ENCODE data around the gene CCDC152. TPM values are rescaled to one million over a fixed set of nuclear protein-coding genes. Genes with fewer than 3 reads are reported as not detected.

CCDC152 gene
- total and polyA plus RNA-seq, 2 of the 13 experiments (the other 11 are each of a cell fraction or from before 2014, with no cell fraction given): 0.20 to 0.36 TPM

DNA sequence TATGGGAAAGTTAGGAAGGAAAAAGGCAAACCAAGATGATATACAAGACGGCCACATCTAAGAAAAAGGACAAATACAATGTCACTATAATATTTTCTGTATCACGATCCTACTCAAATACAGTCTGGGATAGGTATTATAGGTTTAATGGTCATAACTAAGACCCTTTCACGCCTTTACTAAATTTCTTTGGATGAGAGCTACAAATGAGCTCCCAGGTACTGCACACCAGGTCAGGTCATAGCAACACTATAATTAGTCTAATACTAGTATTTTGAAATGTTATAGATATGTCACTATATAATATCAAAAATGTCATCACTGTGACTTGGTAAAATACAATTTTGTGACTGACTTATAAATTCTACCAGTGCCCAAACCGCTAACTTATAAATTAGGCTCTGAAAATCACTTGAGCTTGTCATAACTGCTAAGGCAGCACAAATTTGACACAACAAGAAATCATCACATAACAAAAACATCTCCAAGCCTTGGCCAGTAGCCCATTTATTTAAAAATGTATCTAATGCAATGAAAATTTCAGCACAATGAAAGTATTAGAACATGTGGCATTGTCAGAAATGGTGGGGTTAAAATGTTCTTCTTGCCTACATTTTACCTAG is 48.2 kb downstream of the CCDC152 start (continued):
- TF ChIP-seq, protein P1, sequence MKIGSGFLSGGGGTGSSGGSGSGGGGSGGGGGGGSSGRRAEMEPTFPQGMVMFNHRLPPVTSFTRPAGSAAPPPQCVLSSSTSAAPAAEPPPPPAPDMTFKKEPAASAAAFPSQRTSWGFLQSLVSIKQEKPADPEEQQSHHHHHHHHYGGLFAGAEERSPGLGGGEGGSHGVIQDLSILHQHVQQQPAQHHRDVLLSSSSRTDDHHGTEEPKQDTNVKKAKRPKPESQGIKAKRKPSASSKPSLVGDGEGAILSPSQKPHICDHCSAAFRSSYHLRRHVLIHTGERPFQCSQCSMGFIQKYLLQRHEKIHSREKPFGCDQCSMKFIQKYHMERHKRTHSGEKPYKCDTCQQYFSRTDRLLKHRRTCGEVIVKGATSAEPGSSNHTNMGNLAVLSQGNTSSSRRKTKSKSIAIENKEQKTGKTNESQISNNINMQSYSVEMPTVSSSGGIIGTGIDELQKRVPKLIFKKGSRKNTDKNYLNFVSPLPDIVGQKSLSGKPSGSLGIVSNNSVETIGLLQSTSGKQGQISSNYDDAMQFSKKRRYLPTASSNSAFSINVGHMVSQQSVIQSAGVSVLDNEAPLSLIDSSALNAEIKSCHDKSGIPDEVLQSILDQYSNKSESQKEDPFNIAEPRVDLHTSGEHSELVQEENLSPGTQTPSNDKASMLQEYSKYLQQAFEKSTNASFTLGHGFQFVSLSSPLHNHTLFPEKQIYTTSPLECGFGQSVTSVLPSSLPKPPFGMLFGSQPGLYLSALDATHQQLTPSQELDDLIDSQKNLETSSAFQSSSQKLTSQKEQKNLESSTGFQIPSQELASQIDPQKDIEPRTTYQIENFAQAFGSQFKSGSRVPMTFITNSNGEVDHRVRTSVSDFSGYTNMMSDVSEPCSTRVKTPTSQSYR (CRISPR knock-in tag; IDR thresholded peaks at IDR 0.05; ENCODE audit: borderline replicate concordance): no peak
- TF ChIP-seq, protein P2, sequence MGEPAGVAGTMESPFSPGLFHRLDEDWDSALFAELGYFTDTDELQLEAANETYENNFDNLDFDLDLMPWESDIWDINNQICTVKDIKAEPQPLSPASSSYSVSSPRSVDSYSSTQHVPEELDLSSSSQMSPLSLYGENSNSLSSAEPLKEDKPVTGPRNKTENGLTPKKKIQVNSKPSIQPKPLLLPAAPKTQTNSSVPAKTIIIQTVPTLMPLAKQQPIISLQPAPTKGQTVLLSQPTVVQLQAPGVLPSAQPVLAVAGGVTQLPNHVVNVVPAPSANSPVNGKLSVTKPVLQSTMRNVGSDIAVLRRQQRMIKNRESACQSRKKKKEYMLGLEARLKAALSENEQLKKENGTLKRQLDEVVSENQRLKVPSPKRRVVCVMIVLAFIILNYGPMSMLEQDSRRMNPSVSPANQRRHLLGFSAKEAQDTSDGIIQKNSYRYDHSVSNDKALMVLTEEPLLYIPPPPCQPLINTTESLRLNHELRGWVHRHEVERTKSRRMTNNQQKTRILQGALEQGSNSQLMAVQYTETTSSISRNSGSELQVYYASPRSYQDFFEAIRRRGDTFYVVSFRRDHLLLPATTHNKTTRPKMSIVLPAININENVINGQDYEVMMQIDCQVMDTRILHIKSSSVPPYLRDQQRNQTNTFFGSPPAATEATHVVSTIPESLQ (CRISPR knock-in tag; conservative IDR thresholded peaks at IDR 0.05): no peak
- no peak for TF ChIP-seq MAFF (IDR thresholded peaks at IDR 0.05; ENCODE audit: low read depth, low read length)
- no peak for TF ChIP-seq DNMT1 (CRISPR knock-in tag; IDR thresholded peaks at IDR 0.05)
- no peak for TF ChIP-seq TBP (CRISPR knock-in tag; IDR thresholded peaks at IDR 0.05)
- no peak for TF ChIP-seq RBAK (CRISPR knock-in tag; IDR thresholded peaks at IDR 0.05)
- TF ChIP-seq JUN (CRISPR knock-in tag; IDR thresholded peaks at IDR 0.05): no peak
- no peak for TF ChIP-seq CAMTA2 (CRISPR knock-in tag; IDR thresholded peaks at IDR 0.05; ENCODE audit: borderline replicate concordance)
- no peak for TF ChIP-seq IRF2 (CRISPR knock-in tag; IDR thresholded peaks at IDR 0.05)
- no peak for TF ChIP-seq ARHGAP35 (CRISPR knock-in tag; IDR thresholded peaks at IDR 0.05; ENCODE audit: borderline replicate concordance)
- peak; percentile 49; the same call in 1 of the 2 replicates for TF ChIP-seq SSRP1 (CRISPR knock-in tag; IDR thresholded peaks at IDR 0.05)
- TF ChIP-seq, protein P3, sequence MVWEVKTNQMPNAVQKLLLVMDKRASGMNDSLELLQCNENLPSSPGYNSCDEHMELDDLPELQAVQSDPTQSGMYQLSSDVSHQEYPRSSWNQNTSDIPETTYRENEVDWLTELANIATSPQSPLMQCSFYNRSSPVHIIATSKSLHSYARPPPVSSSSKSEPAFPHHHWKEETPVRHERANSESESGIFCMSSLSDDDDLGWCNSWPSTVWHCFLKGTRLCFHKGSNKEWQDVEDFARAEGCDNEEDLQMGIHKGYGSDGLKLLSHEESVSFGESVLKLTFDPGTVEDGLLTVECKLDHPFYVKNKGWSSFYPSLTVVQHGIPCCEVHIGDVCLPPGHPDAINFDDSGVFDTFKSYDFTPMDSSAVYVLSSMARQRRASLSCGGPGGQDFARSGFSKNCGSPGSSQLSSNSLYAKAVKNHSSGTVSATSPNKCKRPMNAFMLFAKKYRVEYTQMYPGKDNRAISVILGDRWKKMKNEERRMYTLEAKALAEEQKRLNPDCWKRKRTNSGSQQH (CRISPR knock-in tag; IDR thresholded peaks at IDR 0.05; ENCODE audit: low read depth): no peak
- no peak for TF ChIP-seq ZNF138 (CRISPR knock-in tag; IDR thresholded peaks at IDR 0.05; ENCODE audit: low read depth)
- TF ChIP-seq KLF11 (CRISPR knock-in tag; IDR thresholded peaks at IDR 0.05): no peak
- peak; percentile 35; the same call in 1 of the 2 replicates for TF ChIP-seq ZNF562 (CRISPR knock-in tag; IDR thresholded peaks at IDR 0.05; ENCODE audit: borderline replicate concordance)
- TF ChIP-seq, protein P4, sequence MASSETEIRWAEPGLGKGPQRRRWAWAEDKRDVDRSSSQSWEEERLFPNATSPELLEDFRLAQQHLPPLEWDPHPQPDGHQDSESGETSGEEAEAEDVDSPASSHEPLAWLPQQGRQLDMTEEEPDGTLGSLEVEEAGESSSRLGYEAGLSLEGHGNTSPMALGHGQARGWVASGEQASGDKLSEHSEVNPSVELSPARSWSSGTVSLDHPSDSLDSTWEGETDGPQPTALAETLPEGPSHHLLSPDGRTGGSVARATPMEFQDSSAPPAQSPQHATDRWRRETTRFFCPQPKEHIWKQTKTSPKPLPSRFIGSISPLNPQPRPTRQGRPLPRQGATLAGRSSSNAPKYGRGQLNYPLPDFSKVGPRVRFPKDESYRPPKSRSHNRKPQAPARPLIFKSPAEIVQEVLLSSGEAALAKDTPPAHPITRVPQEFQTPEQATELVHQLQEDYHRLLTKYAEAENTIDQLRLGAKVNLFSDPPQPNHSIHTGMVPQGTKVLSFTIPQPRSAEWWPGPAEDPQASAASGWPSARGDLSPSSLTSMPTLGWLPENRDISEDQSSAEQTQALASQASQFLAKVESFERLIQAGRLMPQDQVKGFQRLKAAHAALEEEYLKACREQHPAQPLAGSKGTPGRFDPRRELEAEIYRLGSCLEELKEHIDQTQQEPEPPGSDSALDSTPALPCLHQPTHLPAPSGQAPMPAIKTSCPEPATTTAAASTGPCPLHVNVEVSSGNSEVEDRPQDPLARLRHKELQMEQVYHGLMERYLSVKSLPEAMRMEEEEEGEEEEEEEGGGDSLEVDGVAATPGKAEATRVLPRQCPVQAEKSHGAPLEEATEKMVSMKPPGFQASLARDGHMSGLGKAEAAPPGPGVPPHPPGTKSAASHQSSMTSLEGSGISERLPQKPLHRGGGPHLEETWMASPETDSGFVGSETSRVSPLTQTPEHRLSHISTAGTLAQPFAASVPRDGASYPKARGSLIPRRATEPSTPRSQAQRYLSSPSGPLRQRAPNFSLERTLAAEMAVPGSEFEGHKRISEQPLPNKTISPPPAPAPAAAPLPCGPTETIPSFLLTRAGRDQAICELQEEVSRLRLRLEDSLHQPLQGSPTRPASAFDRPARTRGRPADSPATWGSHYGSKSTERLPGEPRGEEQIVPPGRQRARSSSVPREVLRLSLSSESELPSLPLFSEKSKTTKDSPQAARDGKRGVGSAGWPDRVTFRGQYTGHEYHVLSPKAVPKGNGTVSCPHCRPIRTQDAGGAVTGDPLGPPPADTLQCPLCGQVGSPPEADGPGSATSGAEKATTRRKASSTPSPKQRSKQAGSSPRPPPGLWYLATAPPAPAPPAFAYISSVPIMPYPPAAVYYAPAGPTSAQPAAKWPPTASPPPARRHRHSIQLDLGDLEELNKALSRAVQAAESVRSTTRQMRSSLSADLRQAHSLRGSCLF (CRISPR knock-in tag; IDR thresholded peaks at IDR 0.05; ENCODE audit: borderline replicate concordance): no peak
- no peak for TF ChIP-seq CCDC6 (CRISPR knock-in tag; IDR thresholded peaks at IDR 0.05)
- no peak for TF ChIP-seq HNF4A (CRISPR knock-in tag; IDR thresholded peaks at IDR 0.05)
- no peak for TF ChIP-seq SNAI1 (CRISPR knock-in tag; IDR thresholded peaks at IDR 0.05; ENCODE audit: borderline replicate concordance)
- no peak for TF ChIP-seq NR2F2 (IDR thresholded peaks at IDR 0.05; ENCODE audit: borderline replicate concordance, low read depth)

Data from HepG2 (cell line).